Activated T-cell treated with anti-CD3 and anti-CD28 coated beads, Interleukin-2, amount 50 U/mL, for 72 hours (primary cell): ENCODE results near the gene FERD3L. TPM values are rescaled to one million over a fixed set of nuclear protein-coding genes. Genes with fewer than 3 reads are reported as not detected.
"Not testable (repeated sequence)": the region's sequence is repeated elsewhere in the genome, so short reads cannot be mapped to it uniquely, and the experiment has no call there.

Experiments
- ATAC-seq, 2 donors: fragments of 150-1000 bp; cut with Tn5 transposase; replicated peaks in 1 of 2; 2 replicates each; pipeline ENCODE4 v1.10.0; 2021; ENCODE audit warnings: moderate library complexity in 2 of 2, mild to moderate bottlenecking in 1 of 2
- DNase-seq, 2 donors: peaks; one replicate each; pipeline ENCODE4 v3.0.0; 2021 to 2022; ENCODE audit warnings: mixed read lengths in 1 of 2
- H3K27ac Mint-ChIP-seq: one replicate; pipeline ENCODE4 v1.8.0; 2022; ENCODE audit warnings: mild to moderate bottlenecking, moderate library complexity, mixed read lengths
- H3K27me3 Mint-ChIP-seq: one replicate; pipeline ENCODE4 v1.8.0; 2022; ENCODE audit warnings: low read depth, mixed read lengths
- H3K36me3 Mint-ChIP-seq, 2 donors: one replicate each; pipeline ENCODE4 v1.8.0; 2022; ENCODE audit warnings: mixed read lengths in 2 of 2, mild to moderate bottlenecking in 1 of 2; ENCODE audit not compliant: insufficient read depth in 2 of 2
- H3K4me1 Mint-ChIP-seq: one replicate; pipeline ENCODE4 v1.8.0; 2022; ENCODE audit warnings: low read depth, mixed read lengths
- H3K4me3 Mint-ChIP-seq, 2 donors: one replicate each; pipeline ENCODE4 v1.8.0; 2022; ENCODE audit warnings: mild to moderate bottlenecking in 2 of 2, mixed read lengths in 2 of 2, moderate library complexity in 2 of 2
- H3K9me3 Mint-ChIP-seq, 2 donors: one replicate each; pipeline ENCODE4 v1.8.0; 2022; ENCODE audit warnings: mixed read lengths in 2 of 2
- total RNA-seq, 2 donors: library from RNA; stranded (reverse); gene quantifications; one replicate each; pipeline ENCODE4 v1.2.3, GENCODE V29; 2022

FERD3L gene, protein sequence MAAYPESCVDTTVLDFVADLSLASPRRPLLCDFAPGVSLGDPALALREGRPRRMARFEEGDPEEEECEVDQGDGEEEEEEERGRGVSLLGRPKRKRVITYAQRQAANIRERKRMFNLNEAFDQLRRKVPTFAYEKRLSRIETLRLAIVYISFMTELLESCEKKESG
- total RNA-seq, result not detected

DNA sequence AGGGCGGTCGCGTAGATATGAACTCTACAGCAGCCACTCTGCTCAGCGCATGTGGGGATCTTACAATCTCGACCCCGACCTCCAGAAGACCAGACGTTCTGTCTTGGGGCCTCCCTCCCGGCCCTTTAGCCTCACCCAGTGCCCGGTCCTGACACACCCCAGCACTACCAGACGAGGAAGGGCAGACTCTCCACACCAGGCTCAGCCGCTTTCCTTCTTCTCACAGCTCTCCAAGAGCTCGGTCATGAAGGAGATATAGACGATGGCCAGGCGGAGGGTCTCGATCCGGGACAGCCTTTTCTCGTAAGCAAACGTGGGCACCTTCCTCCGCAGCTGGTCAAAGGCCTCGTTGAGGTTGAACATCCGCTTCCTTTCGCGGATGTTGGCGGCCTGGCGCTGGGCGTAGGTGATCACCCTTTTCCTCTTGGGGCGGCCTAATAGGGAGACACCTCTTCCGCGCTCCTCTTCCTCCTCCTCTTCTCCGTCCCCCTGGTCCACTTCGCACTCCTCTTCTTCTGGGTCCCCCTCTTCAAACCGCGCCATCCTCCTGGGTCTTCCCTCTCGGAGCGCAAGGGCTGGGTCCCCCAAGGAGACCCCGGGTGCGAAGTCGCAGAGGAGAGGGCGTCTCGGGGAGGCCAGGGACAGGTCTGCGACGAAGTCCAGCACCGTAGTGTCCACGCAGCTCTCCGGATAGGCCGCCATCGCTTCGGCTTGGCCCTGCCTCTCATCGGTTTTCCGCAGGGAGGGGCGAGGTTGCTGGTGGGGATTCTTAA lies at the start of gene FERD3L:
Gene FERD3L, minus strand, starts transcription at position 761 of the 773 bp plus-strand sequence. Its CDS starts 59 bp downstream, at position 702.
- peaks cover 45% of the 10 kb centered on the region for H3K27me3 Mint-ChIP-seq
- ATAC-seq (no peak), DNase-seq (no peak)
- peaks cover 0 to 2% of the 10 kb centered on the region in 2 donors for H3K36me3 Mint-ChIP-seq
- no peak within 1 kb of the TSS for H3K4me3 Mint-ChIP-seq
- no peak within 1 kb of the TSS for H3K27ac Mint-ChIP-seq
- H3K9me3 Mint-ChIP-seq, result peaks cover 0 to 2% of the 10 kb centered on the region in 2 donors
- no peaks in the 10 kb centered on the region for H3K4me1 Mint-ChIP-seq

GRCh38 chr7:19194417-19194816 lies 49.2 kb upstream of the FERD3L start:
- H3K27ac Mint-ChIP-seq, H3K27me3 Mint-ChIP-seq, H3K36me3 Mint-ChIP-seq, ATAC-seq, DNase-seq, H3K9me3 Mint-ChIP-seq, H3K4me1 Mint-ChIP-seq, H3K4me3 Mint-ChIP-seq: not testable (repeated sequence)

DNA sequence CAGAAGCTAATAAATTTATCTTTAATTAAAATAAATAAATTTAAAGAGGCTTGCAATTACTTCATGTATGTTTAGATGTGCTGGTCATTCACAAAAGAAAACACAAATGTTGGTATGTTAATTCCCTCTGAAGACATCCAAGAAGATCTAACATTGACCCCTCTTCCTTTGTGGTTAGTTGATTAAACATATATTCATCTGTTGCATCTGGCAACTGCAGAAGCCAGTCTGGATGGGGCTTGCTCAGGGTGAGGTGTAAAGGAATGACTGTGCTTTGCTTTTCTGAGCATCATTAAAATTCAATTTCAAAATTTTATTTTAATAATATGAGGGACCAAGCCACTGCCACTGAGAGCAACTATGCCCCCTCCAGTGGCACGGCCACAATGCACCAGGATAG lies 36.4 kb upstream of the FERD3L start:
- Mint-ChIP-seq H3K9me3 (peaks cover 11 to 12% of the 10 kb centered on the region in 2 donors), H3K27ac (no peak overlapping the region), H3K36me3 (peaks cover 0 to 3% of the 10 kb centered on the region in 2 donors), H3K4me1 (no peaks in the 10 kb centered on the region), H3K4me3 (no peak overlapping the region), H3K27me3 (no peaks in the 10 kb centered on the region)
- ATAC-seq (no peak), DNase-seq (no peak)

GRCh38 chr7:19178595-19178994 lies 33.4 kb upstream of the FERD3L start:
- H3K9me3 Mint-ChIP-seq, result peaks cover 5% of the 10 kb centered on the region in 2 donors
- no peaks in the 10 kb centered on the region for H3K27me3 Mint-ChIP-seq
- ATAC-seq (no peak), DNase-seq (no peak)
- no peak overlapping the region for H3K27ac Mint-ChIP-seq
- no peaks in the 10 kb centered on the region for H3K4me1 Mint-ChIP-seq
- H3K4me3 Mint-ChIP-seq, result no peak overlapping the region
- H3K36me3 Mint-ChIP-seq, result peaks cover 0 to 2% of the 10 kb centered on the region in 2 donors

DNA sequence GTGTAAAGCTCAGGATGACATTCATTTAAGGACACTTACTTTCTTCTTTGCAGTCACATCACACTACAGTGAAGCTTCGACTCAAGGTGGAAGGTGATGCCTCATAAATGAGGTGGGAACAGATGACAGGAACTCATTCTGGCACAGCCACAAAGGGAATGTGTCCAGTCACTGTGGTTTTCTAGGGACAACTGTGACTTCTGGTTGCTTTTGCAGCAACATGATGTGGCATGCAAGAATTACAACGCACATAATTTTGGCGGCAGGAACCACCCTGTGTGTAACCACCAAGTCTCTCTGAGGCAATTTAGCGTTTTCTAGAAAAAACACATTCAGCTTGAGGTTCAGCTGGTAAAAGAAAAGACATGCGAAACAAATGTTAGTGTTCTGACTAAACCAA lies 32.0 kb upstream of the FERD3L start:
- Mint-ChIP-seq H3K4me3 (no peak overlapping the region), H3K27me3 (no peaks in the 10 kb centered on the region), H3K9me3 (peaks cover under 1 to 1% of the 10 kb centered on the region in 2 donors), H3K4me1 (no peaks in the 10 kb centered on the region), H3K27ac (no peak overlapping the region), H3K36me3 (no peaks in the 10 kb centered on the region)
- ATAC-seq (no peak), DNase-seq (no peak)

DNA sequence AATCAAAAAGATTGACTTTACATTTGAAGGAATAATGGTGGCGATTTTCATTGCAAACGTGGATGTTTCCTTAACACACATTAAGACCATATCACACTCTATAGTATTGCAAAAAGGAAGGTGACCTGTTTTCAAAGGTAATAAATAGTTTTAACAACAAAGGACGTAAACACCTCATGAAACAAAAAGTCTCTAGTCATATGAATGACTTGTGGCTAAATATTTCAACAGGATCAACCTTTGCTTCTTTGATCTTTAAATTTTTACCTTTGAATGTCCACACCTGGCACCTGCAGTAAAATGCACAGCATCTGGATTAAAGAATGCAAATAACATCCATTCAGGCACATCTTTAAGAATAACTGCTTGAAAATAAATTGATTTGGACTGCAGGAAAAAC lies 30.0 kb upstream of the FERD3L start:
- Mint-ChIP-seq H3K9me3 (no peaks in the 10 kb centered on the region), H3K4me1 (no peaks in the 10 kb centered on the region), H3K36me3 (no peaks in the 10 kb centered on the region), H3K27me3 (no peaks in the 10 kb centered on the region), H3K4me3 (no peak overlapping the region), H3K27ac (no peak overlapping the region)
- ATAC-seq (no peak), DNase-seq (no peak)

DNA sequence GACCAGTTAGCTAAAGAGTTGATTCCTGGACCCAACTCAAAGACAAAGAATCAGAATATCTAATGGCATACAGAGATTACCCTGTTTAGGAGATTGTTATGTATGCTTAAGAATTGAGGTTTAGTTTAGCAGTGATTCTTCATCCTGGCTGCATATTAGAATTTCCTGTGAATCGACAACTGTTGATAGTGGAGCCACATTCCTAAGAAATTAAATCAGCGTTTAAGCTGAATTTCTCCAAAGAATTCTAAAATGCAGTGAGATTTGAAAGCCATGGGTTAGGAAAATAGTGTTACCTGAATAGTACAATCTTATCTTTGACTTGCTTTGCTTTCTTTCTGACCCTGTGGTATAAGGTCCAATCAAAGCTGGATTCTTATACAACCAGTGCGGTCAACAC lies 16.4 kb upstream of the FERD3L start:
- DNase-seq, result no peak
- Mint-ChIP-seq H3K27ac (no peak overlapping the region), H3K36me3 (peaks cover 0 to 2% of the 10 kb centered on the region in 2 donors), H3K27me3 (no peaks in the 10 kb centered on the region), H3K9me3 (peaks cover 2 to 8% of the 10 kb centered on the region in 2 donors), H3K4me3 (no peak overlapping the region), H3K4me1 (no peaks in the 10 kb centered on the region)
- no peak for ATAC-seq

DNA sequence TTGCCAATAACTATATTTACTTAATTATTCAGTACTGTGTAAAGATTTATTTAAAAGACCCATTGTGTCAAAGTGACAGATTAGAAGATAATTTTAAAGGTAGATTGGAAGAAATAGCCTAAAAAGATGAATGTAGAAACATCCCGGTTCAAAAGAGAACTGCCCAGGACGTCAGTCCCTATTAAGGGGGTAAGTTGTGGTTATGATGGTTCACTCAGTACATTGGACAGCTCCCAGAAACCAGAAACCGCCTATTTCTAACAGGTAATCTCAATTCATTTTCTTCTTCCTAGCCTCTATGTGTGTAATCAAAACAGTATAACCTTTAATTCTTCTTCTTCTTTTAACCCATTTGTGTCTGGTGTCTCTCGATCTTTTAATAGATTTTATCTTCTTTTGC lies 1.5 kb upstream of the FERD3L start:
- no peak for DNase-seq
- peaks cover 0 to 2% of the 10 kb centered on the region in 2 donors for H3K9me3 Mint-ChIP-seq
- H3K36me3 Mint-ChIP-seq, result peaks cover 0 to 2% of the 10 kb centered on the region in 2 donors
- no peaks in the 10 kb centered on the region for H3K4me1 Mint-ChIP-seq
- H3K4me3 Mint-ChIP-seq, result no peak overlapping the region
- no peak for ATAC-seq
- no peak overlapping the region for H3K27ac Mint-ChIP-seq
- H3K27me3 Mint-ChIP-seq, result peaks cover 45% of the 10 kb centered on the region

DNA sequence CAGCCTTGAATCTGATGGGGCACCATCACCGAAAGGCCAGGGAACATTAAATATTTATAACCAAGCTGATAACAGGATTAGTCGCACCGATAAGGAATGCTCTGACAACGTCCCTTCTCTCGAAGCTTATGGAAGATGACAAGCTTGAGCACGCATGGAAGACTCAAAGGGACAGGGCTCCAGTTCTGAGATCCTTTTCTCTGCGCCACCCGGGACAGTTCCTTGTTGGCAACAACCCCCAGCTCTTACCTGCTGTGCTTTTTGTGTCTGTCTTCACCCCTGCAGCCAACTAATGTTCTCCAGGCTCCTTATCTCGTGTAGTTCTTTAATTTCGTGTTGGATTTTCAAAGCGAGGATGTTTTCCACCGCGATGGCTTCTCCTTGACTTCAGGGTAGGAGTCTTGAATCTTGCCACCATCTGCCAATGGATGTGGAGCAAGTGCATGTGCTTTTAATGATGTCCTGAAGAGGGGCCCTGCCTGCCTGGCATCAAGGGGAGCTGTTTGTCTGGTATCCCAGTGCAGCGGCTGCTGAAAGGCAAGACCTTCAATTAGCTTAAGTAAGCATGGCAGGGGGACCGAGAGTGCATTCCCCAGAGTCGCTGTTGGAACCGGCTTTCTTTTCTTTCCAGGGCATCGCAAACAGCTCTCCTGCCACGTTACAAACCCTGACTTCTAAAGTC lies 354 bp upstream of the FERD3L start:
- peaks cover 0 to 2% of the 10 kb centered on the region in 2 donors for H3K36me3 Mint-ChIP-seq
- no peak overlapping the region for H3K27ac Mint-ChIP-seq

GRCh38 chr7:19143881-19144574 lies 1.2 kb downstream of the FERD3L start:
- ATAC-seq (no peak), DNase-seq (no peak)
- Mint-ChIP-seq H3K27me3 (peaks cover 45% of the 10 kb centered on the region), H3K9me3 (peaks cover 0 to 2% of the 10 kb centered on the region in 2 donors), H3K36me3 (peaks cover 0 to 2% of the 10 kb centered on the region in 2 donors), H3K27ac (no peak overlapping the region), H3K4me3 (no peak overlapping the region), H3K4me1 (no peaks in the 10 kb centered on the region)

More for the DNA sequence above, 354 bp upstream of the FERD3L start:
- no peak for ATAC-seq
- Mint-ChIP-seq H3K9me3 (peaks cover 0 to 2% of the 10 kb centered on the region in 2 donors), H3K4me1 (no peaks in the 10 kb centered on the region), H3K27me3 (peaks cover 45% of the 10 kb centered on the region), H3K4me3 (no peak overlapping the region)
- no peak for DNase-seq

- peaks cover 23% of the 10 kb centered on the region for H3K27me3 Mint-ChIP-seq
- no peaks in the 10 kb centered on the region for H3K36me3 Mint-ChIP-seq
- ATAC-seq (no peak), DNase-seq (no peak)
- peaks cover 2% of the 10 kb centered on the region in 2 donors for H3K9me3 Mint-ChIP-seq
- no peaks in the 10 kb centered on the region for H3K4me1 Mint-ChIP-seq
- no peak overlapping the region for H3K4me3 Mint-ChIP-seq
- H3K27ac Mint-ChIP-seq, result no peak overlapping the region
Observed at GRCh38 chr7:19139706-19140327, 5.4 kb downstream of the FERD3L start.

DNA sequence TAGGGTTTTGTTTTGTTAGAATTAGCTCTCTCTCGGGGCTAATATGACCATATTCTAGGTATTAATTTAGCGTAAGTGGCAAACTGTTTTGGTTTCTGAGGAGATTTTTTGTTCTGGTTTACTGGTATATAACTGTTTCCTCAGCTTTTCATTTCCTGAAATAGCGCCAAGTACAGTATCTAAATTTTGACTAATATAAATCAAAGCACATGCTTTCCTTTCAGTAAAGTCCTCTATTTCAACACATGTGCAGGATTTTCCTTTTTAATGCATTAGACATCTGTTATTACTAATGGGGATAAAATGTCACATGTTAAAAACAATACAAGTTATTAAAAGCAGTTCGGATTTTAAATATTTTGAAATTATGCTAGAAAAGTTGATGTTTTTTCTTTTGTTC lies 11.3 kb downstream of the FERD3L start:
- Mint-ChIP-seq H3K9me3 (peaks cover 2% of the 10 kb centered on the region in 2 donors), H3K4me3 (no peak overlapping the region), H3K27ac (no peak overlapping the region), H3K4me1 (no peaks in the 10 kb centered on the region), H3K36me3 (no peaks in the 10 kb centered on the region), H3K27me3 (no peaks in the 10 kb centered on the region)
- DNase-seq (no peak), ATAC-seq (no peak)
